ENCODE measurements around the gene MPC1. TPM values are rescaled to one million over a fixed set of nuclear protein-coding genes. Genes with fewer than 3 reads are reported as not detected.

MPC1 gene
- polyA plus RNA-seq, 1 donor from 2014 or later, result 112 TPM

DNA sequence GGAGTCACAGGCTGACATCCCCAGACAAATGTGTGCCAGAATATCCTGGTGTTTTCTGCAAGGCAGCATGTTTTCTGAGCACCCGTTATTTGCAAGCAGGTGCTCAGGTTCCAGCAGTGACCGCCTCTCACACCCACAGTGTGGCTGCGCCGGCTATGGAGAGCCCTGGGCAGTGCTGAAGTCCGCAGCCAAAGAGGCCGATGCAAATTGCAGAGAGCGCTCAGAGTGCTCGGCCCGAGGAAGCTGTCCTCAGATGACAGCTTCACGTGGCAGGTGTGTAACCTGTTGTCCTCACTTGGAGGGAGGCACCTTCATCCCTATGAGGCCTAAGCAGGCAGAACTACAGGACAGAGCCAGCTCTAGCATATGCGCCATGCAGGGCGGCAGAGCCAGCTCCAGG is 23.5 kb upstream of the MPC1 start:
- no peaks in the 10 kb centered on the region for H3K9me2 ChIP-seq (ENCODE audit: insufficient read depth, low read length)
- TF ChIP-seq TAF1 (IDR thresholded peaks at IDR 0.05; ENCODE audit: low read depth) (no peak), MXI1 (conservative IDR thresholded peaks at IDR 0.05; ENCODE audit: poor library complexity, severe bottlenecking) (no peak), SMC3 (conservative IDR thresholded peaks at IDR 0.05; ENCODE audit: poor library complexity) (no peak), POLR2AphosphoS5 (IDR thresholded peaks at IDR 0.05) (no peak), RAD21 (conservative IDR thresholded peaks at IDR 0.05) (no peak), EZH2 (IDR thresholded peaks at IDR 0.05; ENCODE audit: borderline replicate concordance, insufficient read depth, low read length, poor library complexity, severe bottlenecking) (no peak), EP300 (conservative IDR thresholded peaks at IDR 0.05; ENCODE audit: poor library complexity, severe bottlenecking) (no peak)
- TF ChIP-seq, protein P1, sequence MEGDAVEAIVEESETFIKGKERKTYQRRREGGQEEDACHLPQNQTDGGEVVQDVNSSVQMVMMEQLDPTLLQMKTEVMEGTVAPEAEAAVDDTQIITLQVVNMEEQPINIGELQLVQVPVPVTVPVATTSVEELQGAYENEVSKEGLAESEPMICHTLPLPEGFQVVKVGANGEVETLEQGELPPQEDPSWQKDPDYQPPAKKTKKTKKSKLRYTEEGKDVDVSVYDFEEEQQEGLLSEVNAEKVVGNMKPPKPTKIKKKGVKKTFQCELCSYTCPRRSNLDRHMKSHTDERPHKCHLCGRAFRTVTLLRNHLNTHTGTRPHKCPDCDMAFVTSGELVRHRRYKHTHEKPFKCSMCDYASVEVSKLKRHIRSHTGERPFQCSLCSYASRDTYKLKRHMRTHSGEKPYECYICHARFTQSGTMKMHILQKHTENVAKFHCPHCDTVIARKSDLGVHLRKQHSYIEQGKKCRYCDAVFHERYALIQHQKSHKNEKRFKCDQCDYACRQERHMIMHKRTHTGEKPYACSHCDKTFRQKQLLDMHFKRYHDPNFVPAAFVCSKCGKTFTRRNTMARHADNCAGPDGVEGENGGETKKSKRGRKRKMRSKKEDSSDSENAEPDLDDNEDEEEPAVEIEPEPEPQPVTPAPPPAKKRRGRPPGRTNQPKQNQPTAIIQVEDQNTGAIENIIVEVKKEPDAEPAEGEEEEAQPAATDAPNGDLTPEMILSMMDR (IDR thresholded peaks at IDR 0.05; ENCODE audit: poor library complexity, severe bottlenecking), result no peak
- TF ChIP-seq, protein P2, sequence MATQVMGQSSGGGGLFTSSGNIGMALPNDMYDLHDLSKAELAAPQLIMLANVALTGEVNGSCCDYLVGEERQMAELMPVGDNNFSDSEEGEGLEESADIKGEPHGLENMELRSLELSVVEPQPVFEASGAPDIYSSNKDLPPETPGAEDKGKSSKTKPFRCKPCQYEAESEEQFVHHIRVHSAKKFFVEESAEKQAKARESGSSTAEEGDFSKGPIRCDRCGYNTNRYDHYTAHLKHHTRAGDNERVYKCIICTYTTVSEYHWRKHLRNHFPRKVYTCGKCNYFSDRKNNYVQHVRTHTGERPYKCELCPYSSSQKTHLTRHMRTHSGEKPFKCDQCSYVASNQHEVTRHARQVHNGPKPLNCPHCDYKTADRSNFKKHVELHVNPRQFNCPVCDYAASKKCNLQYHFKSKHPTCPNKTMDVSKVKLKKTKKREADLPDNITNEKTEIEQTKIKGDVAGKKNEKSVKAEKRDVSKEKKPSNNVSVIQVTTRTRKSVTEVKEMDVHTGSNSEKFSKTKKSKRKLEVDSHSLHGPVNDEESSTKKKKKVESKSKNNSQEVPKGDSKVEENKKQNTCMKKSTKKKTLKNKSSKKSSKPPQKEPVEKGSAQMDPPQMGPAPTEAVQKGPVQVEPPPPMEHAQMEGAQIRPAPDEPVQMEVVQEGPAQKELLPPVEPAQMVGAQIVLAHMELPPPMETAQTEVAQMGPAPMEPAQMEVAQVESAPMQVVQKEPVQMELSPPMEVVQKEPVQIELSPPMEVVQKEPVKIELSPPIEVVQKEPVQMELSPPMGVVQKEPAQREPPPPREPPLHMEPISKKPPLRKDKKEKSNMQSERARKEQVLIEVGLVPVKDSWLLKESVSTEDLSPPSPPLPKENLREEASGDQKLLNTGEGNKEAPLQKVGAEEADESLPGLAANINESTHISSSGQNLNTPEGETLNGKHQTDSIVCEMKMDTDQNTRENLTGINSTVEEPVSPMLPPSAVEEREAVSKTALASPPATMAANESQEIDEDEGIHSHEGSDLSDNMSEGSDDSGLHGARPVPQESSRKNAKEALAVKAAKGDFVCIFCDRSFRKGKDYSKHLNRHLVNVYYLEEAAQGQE (IDR thresholded peaks at IDR 0.05; ENCODE audit: borderline replicate concordance), result no peak
- no peak overlapping the region for H3K9ac ChIP-seq (ENCODE audit: low read length)
- no peaks in the 10 kb centered on the region for H3K79me2 ChIP-seq (replicated peaks; ENCODE audit: insufficient read depth, low read length)
- no peak overlapping the region for H3K4me3 ChIP-seq (ENCODE audit: low read length)
- no peaks in the 10 kb centered on the region for H3K9me3 ChIP-seq (ENCODE audit: low read length)
- H3F3A ChIP-seq (ENCODE audit: insufficient read depth, low read length, poor library complexity, severe bottlenecking), result no peaks in the 10 kb centered on the region
- no peak overlapping the region for H3K4me2 ChIP-seq (ENCODE audit: low read length)
- no peaks in the 10 kb centered on the region for H3K36me3 ChIP-seq (ENCODE audit: insufficient read depth, low read length)
- no peak overlapping the region for H3K27ac ChIP-seq (ENCODE audit: low read length)
- H2AFZ ChIP-seq (ENCODE audit: low read depth, low read length), result no peak overlapping the region
- no peaks in the 10 kb centered on the region for H4K20me1 ChIP-seq (ENCODE audit: insufficient read depth)
- H3K27me3 ChIP-seq (ENCODE audit: insufficient read depth, low read depth, low read length), result no peaks in the 10 kb centered on the region

DNA sequence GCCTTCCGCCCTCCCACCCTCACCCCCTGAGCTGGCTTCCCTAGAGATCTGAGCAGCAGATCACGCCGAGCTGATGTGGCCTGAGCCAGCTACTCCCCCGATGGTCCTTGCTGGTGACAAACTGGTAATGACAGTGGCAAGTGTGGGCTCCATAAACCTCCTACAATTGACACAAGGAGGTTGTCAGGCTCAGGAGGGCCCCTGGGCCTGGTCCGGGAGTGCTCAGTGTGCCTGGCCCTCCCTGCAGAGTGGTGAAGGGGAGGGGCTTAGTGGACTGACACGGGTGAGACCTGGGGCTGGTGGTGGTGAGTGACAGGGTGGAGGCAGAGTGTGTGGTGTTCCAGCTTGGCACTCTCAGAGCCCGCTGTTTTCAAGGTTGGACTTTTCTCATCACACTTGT is 22.6 kb upstream of the MPC1 start:
- Histone ChIP-seq H3F3A (ENCODE audit: insufficient read depth, low read length, poor library complexity, severe bottlenecking) (no peaks in the 10 kb centered on the region), H3K9ac (ENCODE audit: low read length) (no peak overlapping the region)

More for the DNA sequence above, 22.6 kb upstream of the MPC1 start:
- Histone ChIP-seq H4K20me1 (ENCODE audit: insufficient read depth) (no peaks in the 10 kb centered on the region), H3K27ac (ENCODE audit: low read length) (no peak overlapping the region), H3K4me3 (ENCODE audit: low read length) (no peak overlapping the region), H2AFZ (ENCODE audit: low read depth, low read length) (no peak overlapping the region), H3K9me2 (ENCODE audit: insufficient read depth, low read length) (no peaks in the 10 kb centered on the region), H3K9me3 (ENCODE audit: low read length) (no peaks in the 10 kb centered on the region), H3K27me3 (ENCODE audit: insufficient read depth, low read depth, low read length) (no peaks in the 10 kb centered on the region), H3K36me3 (ENCODE audit: insufficient read depth, low read length) (no peaks in the 10 kb centered on the region), H3K79me2 (replicated peaks; ENCODE audit: insufficient read depth, low read length) (no peaks in the 10 kb centered on the region), H3K4me2 (ENCODE audit: low read length) (no peak overlapping the region)
- TF ChIP-seq, protein P1 (IDR thresholded peaks at IDR 0.05; ENCODE audit: poor library complexity, severe bottlenecking), result no peak
- TF ChIP-seq EZH2 (IDR thresholded peaks at IDR 0.05; ENCODE audit: borderline replicate concordance, insufficient read depth, low read length, poor library complexity, severe bottlenecking), result no peak
- TF ChIP-seq, protein P2 (IDR thresholded peaks at IDR 0.05; ENCODE audit: borderline replicate concordance), result no peak
- TF ChIP-seq POLR2AphosphoS5 (IDR thresholded peaks at IDR 0.05), result no peak
- no peak for TF ChIP-seq RAD21 (conservative IDR thresholded peaks at IDR 0.05)
- TF ChIP-seq SMC3 (conservative IDR thresholded peaks at IDR 0.05; ENCODE audit: poor library complexity), result no peak
- no peak for TF ChIP-seq EP300 (conservative IDR thresholded peaks at IDR 0.05; ENCODE audit: poor library complexity, severe bottlenecking)
- TF ChIP-seq TAF1 (IDR thresholded peaks at IDR 0.05; ENCODE audit: low read depth), result no peak
